Measurements from ENCODE around the gene GPR108.
"Not testable (repeated sequence)": the region's sequence is repeated elsewhere in the genome, so short reads cannot be mapped to it uniquely, and the experiment has no call there.

Gene GPR108

DNA sequence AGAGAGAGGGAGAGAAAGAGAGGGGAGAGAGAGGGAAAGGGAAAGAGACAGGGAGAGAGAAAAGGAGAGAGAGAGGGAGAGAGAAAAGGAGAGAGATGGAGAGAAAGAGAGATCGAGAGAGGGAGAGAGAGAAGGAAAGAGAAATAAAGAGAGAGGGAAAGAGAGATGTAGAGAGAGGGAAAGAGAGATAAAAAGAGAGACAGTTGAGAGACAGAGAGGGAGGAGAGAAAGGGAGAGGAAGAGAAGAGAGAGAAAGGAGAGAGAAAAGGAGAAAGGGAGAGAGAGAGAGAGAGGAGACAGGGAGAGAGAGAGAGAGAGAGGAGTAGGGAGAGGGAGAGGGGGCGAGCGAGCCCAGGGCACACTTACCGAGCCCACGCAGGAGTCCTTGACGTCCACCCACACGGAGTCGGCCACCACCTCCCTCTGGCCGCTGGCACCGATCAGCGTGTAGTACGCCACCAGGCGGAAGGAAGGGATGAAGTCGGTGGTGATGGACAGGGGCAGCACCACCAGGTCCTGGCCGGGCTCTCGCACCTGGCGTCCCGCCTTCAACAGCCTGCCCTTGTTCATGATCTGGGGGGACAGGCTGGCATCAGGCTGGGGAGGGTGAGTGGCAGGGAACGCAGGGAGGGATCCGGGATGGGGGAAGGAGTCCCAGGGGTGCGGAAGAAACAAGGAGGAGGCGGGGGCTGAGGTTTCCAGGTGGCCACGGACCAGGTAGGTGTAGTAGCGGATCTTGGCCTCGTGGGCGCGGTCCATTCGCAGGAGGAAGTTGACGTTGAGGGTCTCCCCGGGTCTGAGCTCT is 26.9 kb downstream of the GPR108 start:
- Histone ChIP-seq H3K36me3 (ENCODE audit: control insufficient read depth in 1 of 2, insufficient read depth in 2 of 2, low read length in 2 of 2) (no peaks in the 10 kb centered on the region), H3K79me1 (ENCODE audit: low read length) (no peaks in the 10 kb centered on the region)

DNA sequence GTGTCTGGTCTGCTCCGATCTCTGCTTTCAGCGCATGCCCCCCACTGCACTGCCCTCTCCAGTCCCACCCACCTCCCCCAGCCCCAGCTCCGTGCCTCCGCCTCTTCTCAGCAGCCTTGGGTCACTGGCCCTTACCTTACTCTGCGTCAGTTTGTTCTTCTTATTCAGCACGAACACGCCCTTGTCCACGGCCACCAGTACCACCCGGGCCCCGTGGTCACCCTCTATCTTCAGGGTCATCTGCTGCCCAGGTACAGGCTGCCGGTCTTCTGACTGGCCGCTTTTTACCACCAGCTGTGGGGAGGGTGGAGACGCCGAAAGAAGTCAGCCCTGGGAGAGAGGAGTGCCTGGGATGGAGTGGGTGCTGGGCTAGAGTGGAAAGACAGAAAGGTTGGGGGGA is 27.8 kb downstream of the GPR108 start:
- Histone ChIP-seq H3K4me3 (ENCODE audit: low read depth, low read length) (no peak overlapping the region), H3K9ac (ENCODE audit: low read length) (no peak overlapping the region), H2BK120ac (ENCODE audit: insufficient read depth, low read length, poor library complexity) (no peak overlapping the region), H3K18ac (ENCODE audit: low read length) (no peak overlapping the region), H2BK5ac (ENCODE audit: low read depth, low read length, poor library complexity) (no peak overlapping the region), H3K23ac (ENCODE audit: low read length) (no peak overlapping the region), H3K4me2 (ENCODE audit: low read length) (no peak overlapping the region), H3K79me1 (ENCODE audit: low read length) (no peaks in the 10 kb centered on the region), H3K27me3 (ENCODE audit: insufficient read depth, low read length) (peaks cover 11% of the 10 kb centered on the region), H2BK12ac (ENCODE audit: low read length) (no peak overlapping the region), H2AK5ac (ENCODE audit: low read length) (no peak overlapping the region), H4K12ac (ENCODE audit: low read depth, low read length) (no peak overlapping the region), H3K27ac (ENCODE audit: low read depth, low read length) (no peak overlapping the region), H2AFZ (ENCODE audit: insufficient read depth, low read length, poor library complexity) (no peak overlapping the region), H3K79me2 (ENCODE audit: control insufficient read depth, insufficient read depth, low read length, poor library complexity) (no peaks in the 10 kb centered on the region), H3K36me3 (ENCODE audit: control insufficient read depth in 1 of 2, insufficient read depth in 2 of 2, low read length in 2 of 2) (no peaks in the 10 kb centered on the region), H3K4ac (ENCODE audit: low read depth, low read length) (no peak overlapping the region), H4K8ac (ENCODE audit: low read depth, low read length) (no peak overlapping the region), H3K4me1 (ENCODE audit: control insufficient read depth in 1 of 2, insufficient read depth in 2 of 2, low read length in 2 of 2) (peaks cover 0 to 2% of the 10 kb centered on the region in 2 experiments), H4K91ac (ENCODE audit: low read depth, low read length) (no peak overlapping the region), H3K9me3 (ENCODE audit: insufficient read depth, low read depth, low read length) (peaks cover 6% of the 10 kb centered on the region), H3K14ac (ENCODE audit: low read length) (no peak overlapping the region)
- no CpG with 5 or more reads among the region's 14 CpGs for WGBS (ENCODE audit: extremely low coverage, insufficient coverage, insufficient read length)
- DNase-seq: no peak

More for the DNA sequence above, 26.9 kb downstream of the GPR108 start:
- Histone ChIP-seq H3K4me2 (ENCODE audit: low read length) (no peak overlapping the region), H3K9me3 (ENCODE audit: insufficient read depth, low read depth, low read length) (peaks cover 6% of the 10 kb centered on the region), H3K27ac (ENCODE audit: low read depth, low read length) (no peak overlapping the region), H3K4me1 (ENCODE audit: control insufficient read depth in 1 of 2, insufficient read depth in 2 of 2, low read length in 2 of 2) (peaks cover 0 to 2% of the 10 kb centered on the region in 2 experiments), H2BK5ac (ENCODE audit: low read depth, low read length, poor library complexity) (no peak overlapping the region), H2AFZ (ENCODE audit: insufficient read depth, low read length, poor library complexity) (no peak overlapping the region), H4K91ac (ENCODE audit: low read depth, low read length) (no peak overlapping the region), H2BK120ac (ENCODE audit: insufficient read depth, low read length, poor library complexity) (no peak overlapping the region), H3K23ac (ENCODE audit: low read length) (no peak overlapping the region), H3K4ac (ENCODE audit: low read depth, low read length) (no peak overlapping the region), H3K14ac (ENCODE audit: low read length) (no peak overlapping the region), H3K27me3 (ENCODE audit: insufficient read depth, low read length) (peaks cover 11% of the 10 kb centered on the region), H3K79me2 (ENCODE audit: control insufficient read depth, insufficient read depth, low read length, poor library complexity) (no peaks in the 10 kb centered on the region), H4K12ac (ENCODE audit: low read depth, low read length) (no peak overlapping the region), H2AK5ac (ENCODE audit: low read length) (no peak overlapping the region), H3K9ac (ENCODE audit: low read length) (no peak overlapping the region), H2BK12ac (ENCODE audit: low read length) (no peak overlapping the region), H4K8ac (ENCODE audit: low read depth, low read length) (no peak overlapping the region), H3K4me3 (ENCODE audit: low read depth, low read length) (no peak overlapping the region), H3K18ac (ENCODE audit: low read length) (no peak overlapping the region)
- DNase-seq: no peak
- 96% methylated on average over 1 of the region's 30 CpGs for WGBS (ENCODE audit: extremely low coverage, insufficient coverage, insufficient read length)

DNA sequence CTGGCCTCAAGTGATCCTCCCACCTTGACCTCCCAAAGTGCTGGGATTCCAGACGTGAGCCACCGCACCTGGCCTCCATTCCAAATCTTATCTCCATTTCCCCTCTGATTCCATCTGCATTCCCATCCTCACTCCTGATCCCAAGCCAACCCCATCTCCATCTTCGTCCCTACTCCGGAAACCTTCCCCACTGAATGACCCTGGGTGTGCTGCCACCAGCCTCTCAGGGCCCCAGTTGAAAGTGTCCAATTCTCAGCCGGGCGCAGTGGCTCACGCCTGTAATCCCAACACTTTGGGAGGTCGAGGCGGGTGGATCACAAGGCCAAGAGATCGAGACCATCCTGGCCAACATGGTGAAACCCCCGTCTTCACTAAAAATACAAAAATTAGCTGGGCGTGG is 28.5 kb downstream of the GPR108 start:
- H3K27ac ChIP-seq (ENCODE audit: low read depth, low read length); H3K79me1 ChIP-seq (ENCODE audit: low read length); H3K4ac ChIP-seq (ENCODE audit: low read depth, low read length); H4K91ac ChIP-seq (ENCODE audit: low read depth, low read length); H3K23ac ChIP-seq (ENCODE audit: low read length); H4K8ac ChIP-seq (ENCODE audit: low read depth, low read length); H2BK5ac ChIP-seq (ENCODE audit: low read depth, low read length, poor library complexity); H3K14ac ChIP-seq (ENCODE audit: low read length); DNase-seq; H3K4me1 ChIP-seq (ENCODE audit: control insufficient read depth in 1 of 2, insufficient read depth in 2 of 2, low read length in 2 of 2); H3K9ac ChIP-seq (ENCODE audit: low read length); H3K36me3 ChIP-seq (ENCODE audit: control insufficient read depth in 1 of 2, insufficient read depth in 2 of 2, low read length in 2 of 2); H3K4me3 ChIP-seq (ENCODE audit: low read depth, low read length); H3K9me3 ChIP-seq (ENCODE audit: insufficient read depth, low read depth, low read length); H2AFZ ChIP-seq (ENCODE audit: insufficient read depth, low read length, poor library complexity); H3K4me2 ChIP-seq (ENCODE audit: low read length); H3K79me2 ChIP-seq (ENCODE audit: control insufficient read depth, insufficient read depth, low read length, poor library complexity); H2BK12ac ChIP-seq (ENCODE audit: low read length); H2AK5ac ChIP-seq (ENCODE audit: low read length); H4K12ac ChIP-seq (ENCODE audit: low read depth, low read length); H2BK120ac ChIP-seq (ENCODE audit: insufficient read depth, low read length, poor library complexity); H3K18ac ChIP-seq (ENCODE audit: low read length): not testable (repeated sequence)
- peaks cover 11% of the 10 kb centered on the region for H3K27me3 ChIP-seq (ENCODE audit: insufficient read depth, low read length)
- WGBS (ENCODE audit: extremely low coverage, insufficient coverage, insufficient read length): no CpG with 5 or more reads among the region's 12 CpGs

DNA sequence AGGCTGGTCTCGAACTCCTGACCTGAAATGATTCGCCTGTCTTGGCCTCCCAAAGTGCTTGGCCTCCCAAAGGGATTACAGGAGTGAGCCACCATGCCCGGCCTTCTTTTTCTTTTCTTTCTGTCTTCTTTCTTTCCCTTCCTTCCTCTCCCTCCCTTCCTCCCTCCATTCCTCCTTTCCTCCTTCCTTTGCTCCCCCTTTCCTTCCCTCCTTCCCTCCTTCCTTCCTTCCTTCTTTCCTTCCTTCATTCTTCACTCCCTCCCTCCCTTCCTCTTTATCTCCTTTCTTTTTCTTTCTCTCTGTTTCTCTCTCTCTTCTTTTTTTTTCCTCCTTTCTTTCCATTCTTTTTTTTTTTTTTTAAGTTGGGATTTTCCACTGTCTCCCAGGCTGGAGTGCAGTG is 29.0 kb downstream of the GPR108 start:
- H3K4me3 ChIP-seq (ENCODE audit: low read depth, low read length): no peak overlapping the region
- H2BK5ac ChIP-seq (ENCODE audit: low read depth, low read length, poor library complexity): no peak overlapping the region
- H2BK120ac ChIP-seq (ENCODE audit: insufficient read depth, low read length, poor library complexity): no peak overlapping the region
- no peak overlapping the region for H2AK5ac ChIP-seq (ENCODE audit: low read length)
- no peak overlapping the region for H4K8ac ChIP-seq (ENCODE audit: low read depth, low read length)
- no peak overlapping the region for H4K91ac ChIP-seq (ENCODE audit: low read depth, low read length)
- H3K27me3 ChIP-seq (ENCODE audit: insufficient read depth, low read length): peaks cover 11% of the 10 kb centered on the region
- H3K79me1 ChIP-seq (ENCODE audit: low read length): no peaks in the 10 kb centered on the region
- WGBS (ENCODE audit: extremely low coverage, insufficient coverage, insufficient read length): no CpG with 5 or more reads among the region's 3 CpGs
- H3K18ac ChIP-seq (ENCODE audit: low read length): no peak overlapping the region
- no peak overlapping the region for H4K12ac ChIP-seq (ENCODE audit: low read depth, low read length)
- H3K4me1 ChIP-seq (ENCODE audit: control insufficient read depth in 1 of 2, insufficient read depth in 2 of 2, low read length in 2 of 2): peaks cover 0 to 2% of the 10 kb centered on the region in 2 experiments
- H3K9ac ChIP-seq (ENCODE audit: low read length): no peak overlapping the region
- no peak overlapping the region for H3K4me2 ChIP-seq (ENCODE audit: low read length)
- no peak overlapping the region for H3K27ac ChIP-seq (ENCODE audit: low read depth, low read length)
- H3K9me3 ChIP-seq (ENCODE audit: insufficient read depth, low read depth, low read length): peaks cover 6% of the 10 kb centered on the region
- no peak overlapping the region for H2BK12ac ChIP-seq (ENCODE audit: low read length)
- no peaks in the 10 kb centered on the region for H3K79me2 ChIP-seq (ENCODE audit: control insufficient read depth, insufficient read depth, low read length, poor library complexity)
- no peaks in the 10 kb centered on the region for H3K36me3 ChIP-seq (ENCODE audit: control insufficient read depth in 1 of 2, insufficient read depth in 2 of 2, low read length in 2 of 2)
- H3K23ac ChIP-seq (ENCODE audit: low read length): no peak overlapping the region
- no peak for DNase-seq
- H3K14ac ChIP-seq (ENCODE audit: low read length): no peak overlapping the region
- H2AFZ ChIP-seq (ENCODE audit: insufficient read depth, low read length, poor library complexity): no peak overlapping the region
- no peak overlapping the region for H3K4ac ChIP-seq (ENCODE audit: low read depth, low read length)

Data from trophoblast cell (in vitro differentiated cells and primary cell).